HS-5 (cell line): Measurements from ENCODE around the gene FAT3.

Experiments used
- DNase-seq: peaks from one replicate; pipeline ENCODE4 v3.0.0-alpha.2; 2012; ENCODE audit warnings: low read depth

The FAT3 gene

DNA sequence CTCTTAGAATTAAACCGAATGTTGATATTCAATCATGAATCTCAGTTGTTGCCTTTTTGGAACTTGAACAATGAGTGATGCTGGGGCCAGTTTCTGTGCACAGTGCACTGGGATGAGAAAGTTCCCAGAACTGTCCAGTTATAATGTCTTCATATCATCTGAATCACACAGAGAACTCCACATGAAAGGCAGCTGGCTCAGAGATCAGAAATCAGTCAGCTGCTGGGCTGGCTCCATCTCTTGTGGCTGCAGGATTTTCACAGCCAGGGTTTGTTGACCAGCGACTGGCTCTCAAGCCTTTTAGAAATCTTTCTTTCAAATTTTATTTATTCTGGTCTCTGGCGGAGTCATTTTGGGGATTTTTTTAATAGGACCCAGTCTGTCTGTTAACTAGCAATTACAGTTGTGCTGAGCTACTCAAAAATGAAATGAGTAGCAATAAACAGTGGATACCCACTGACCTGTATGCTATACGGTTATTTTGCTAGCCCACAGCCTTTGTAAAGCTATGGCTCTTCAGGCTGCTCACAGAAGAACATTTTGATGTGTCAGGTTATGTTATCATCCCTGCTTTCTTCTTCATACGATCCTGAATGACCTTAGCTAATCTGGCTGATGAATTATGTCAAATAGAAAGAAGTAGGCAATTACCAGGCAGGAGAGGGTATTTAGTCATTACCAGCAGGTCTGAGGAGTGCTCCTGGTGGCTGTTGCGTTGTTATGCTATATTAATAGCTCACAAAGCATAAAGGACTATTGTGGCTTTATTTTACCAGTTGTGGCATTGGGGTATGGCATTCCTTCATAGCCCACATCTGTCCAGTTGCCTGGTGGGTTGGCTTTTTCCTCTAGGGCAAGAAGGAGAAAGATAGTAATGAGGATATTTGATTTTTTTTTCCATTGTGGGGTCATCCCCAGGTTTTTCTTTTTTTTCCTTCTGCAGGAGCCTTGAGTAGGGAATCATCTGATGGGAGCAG is 3.6 kb downstream of the FAT3 start:
- no peak for DNase-seq

DNA sequence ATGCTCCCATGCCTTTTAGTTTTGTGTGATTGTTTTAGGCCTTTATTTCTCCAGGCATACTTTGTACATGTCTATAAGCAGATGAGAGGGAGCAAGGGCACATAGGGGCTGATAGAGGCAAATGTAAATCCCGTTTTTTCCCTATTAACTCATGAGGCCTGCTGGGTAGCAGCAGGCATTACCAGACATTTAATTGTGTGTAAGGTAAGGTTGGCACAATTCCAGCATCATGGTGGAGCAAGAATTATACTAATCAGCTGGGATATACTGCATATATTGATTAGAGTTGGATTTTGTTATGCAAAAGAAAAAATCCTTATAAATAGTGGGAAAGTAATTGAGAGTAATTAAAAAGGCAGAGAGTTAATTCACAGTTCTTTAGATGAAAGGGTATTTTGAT is 12.2 kb downstream of the FAT3 start:
- no peak for DNase-seq

DNA sequence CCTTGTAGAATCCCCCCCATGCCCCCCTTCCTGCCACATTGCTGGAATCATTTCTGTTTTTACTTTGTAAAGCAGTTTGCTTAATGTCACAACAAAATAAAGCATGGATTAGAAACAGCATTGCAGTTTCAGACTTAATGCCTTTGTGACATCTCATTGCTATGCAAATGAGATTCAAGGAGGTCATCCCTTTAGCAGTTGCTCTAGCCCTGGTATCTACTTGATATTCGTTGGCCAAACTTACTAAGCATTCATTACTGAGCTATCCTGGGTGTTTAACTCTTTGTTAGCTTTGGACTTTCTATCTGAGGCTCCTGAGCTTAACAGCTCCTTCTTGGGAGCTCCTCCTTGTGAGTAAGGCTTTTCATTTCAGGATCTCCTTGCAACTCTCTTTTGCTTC is 16.3 kb downstream of the FAT3 start:
- DNase-seq = no peak

DNA sequence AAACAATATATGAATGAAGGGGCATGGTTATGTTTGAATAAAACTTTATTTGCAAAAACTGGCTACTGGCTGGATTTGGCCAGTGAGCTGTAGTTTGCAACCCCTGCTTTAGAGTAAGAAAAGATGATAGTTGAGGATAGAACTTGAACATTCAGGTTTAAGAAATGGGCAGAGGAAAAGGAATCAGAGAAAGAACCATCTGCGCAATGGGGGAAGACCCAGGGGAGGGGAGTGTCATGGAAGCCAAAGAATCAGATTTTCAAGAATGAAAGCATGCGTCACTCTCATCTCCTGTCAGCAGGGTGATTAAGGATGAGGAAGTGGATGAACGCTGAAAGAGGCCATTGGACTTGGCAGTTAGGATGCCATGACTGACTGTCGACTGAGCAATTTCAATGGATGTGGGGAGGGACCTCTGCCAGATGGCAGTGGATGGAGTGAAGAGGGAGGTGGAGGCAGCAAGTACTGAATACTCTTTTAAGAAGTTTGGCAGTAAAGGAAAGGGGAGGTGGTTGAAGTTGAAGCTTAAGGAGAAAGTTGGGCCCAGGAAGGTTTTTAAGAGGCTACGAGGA is 21.2 kb downstream of the FAT3 start:
- no peak for DNase-seq

DNA sequence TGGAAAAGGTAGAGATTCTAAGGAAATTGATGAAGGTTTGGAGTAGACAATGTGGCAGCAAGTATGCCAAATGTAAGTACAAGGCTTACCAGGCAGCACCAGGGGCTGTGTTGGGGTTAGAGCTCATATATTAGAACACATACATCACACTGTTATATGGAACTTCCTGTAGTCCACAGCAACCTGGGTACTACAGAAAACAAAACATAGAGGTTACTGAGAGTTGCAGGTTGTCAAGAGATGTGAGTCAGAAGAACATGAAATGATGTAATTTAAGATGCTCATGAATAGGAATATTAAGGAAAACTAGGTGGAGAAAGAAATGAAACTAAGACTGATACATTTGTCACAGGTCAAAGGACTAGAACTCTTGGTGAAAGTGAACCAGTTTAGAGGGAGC is 22.0 kb downstream of the FAT3 start:
- DNase-seq = no peak

DNA sequence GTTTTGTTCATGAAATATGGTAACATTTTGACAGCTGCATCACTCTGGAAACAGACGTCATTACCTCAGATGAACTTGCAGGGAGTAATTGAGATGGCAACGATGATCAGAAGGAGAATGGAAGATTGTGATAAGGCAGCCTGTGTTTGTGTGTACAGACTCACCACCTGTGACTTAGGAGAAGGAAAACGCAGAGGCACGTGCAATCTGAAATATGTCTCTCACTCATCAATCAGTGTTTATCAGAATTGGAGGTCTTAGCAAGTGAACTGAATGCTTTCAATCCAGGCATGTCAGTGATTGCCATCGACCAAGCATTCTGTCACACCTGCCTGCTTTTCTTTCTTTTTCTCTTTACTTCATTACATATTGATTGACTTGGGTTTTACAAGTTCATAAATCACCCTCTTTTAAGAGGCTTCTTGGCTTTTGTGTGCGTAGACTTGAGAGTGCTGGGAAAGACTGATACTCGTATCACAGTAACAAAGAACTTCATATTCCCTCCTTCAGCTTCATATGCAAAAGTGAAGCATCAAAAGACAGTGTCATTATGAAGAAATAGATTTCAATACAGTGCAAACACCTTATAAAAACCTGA is 24.6 kb downstream of the FAT3 start:
- no peak for DNase-seq

DNA sequence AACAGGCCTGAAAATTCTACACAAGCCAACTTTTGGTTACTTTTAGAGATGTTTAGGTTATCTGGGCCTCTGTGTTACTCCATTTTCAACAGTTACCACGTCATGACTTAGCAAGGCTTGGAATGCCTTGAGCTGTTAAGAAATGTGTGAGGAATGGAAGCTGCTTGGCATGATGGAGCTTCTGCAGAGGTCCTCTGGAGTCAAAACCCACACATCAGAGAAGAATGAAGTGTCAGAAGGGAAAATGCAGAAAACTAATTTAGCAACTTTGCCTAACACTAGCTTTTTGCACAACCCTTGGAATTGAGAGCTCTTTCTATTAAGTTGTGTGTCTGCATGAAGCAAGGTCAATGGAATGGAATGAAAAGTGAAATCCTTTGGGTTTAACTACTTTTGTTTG is 27.4 kb downstream of the FAT3 start:
- no peak for DNase-seq

DNA sequence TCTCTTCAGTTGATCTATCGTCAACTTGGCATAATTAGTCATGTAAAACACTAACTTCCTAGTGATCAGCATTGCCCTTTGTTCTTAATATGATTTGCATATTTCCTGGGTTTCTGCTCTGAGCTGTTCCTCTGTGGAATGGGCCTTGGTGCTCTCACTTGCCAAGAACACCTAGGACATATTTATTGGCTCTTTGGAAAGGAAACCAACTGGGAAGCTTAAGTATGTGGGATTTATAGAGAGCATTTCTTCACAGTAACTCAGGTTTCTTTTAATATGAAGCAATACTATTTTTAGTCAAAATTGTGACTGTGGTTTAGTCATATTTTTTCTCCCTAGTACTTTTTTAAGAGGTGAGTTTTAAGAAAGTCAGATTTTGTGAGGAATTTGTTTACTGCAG is 28.8 kb downstream of the FAT3 start:
- DNase-seq = no peak

DNA sequence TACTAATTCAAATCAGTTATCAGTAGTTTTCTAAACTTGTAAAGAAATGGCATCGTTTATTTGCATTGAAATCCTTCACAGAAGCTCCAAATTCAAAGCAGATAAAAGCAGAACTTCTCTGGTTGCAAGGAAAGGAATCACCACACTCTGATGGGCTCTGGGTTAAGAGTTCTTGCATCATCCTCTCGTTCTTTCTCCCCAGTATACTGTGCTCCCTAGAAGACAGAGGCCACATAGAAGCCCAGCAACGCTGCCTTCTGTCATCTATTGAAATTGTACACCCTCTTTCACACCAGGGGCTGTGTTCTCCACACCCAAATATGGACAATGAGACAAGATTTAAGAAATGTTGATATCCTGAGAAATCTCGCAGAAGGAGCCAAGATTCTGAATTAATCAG is 29.3 kb downstream of the FAT3 start:
- DNase-seq = no peak

DNA sequence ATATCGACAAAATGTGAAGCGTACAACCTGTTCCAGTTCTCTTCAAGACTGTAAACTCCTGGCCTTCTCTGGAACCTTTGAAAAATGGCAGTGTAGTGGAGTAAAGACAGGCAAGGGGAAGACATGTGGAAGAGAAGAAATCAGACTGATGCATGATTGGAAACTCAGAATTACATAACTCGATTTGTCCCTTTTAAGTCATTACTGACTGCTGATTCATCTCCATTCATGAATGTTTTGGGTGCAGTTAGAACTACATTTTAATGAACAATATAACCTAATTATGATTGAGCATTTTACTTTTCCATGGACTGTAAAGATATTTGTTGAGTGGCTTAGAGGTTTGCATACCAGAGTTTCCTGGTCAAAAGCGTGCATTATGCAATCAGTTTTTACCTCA is 32.9 kb downstream of the FAT3 start:
- no peak for DNase-seq

DNA sequence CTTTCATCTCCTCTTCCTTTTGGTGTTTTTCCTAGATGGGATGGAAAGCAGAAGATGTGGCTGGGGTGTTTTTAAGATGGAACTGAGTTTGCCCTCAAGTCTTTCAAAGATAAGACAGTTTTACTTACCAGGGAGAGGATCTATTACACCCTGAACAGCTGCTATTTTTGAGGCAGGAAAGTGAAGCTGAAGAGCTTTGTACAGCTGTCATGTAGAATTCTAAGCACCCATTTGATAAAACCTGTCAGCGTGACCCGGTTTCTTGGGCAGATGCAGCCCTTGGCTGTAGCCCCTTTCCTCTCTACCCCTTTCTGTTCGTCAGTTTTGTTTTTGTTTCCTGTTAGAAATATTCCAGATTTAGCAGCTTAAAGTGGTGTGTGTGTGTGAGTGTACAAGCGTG is 35.2 kb downstream of the FAT3 start:
- DNase-seq = no peak

DNA sequence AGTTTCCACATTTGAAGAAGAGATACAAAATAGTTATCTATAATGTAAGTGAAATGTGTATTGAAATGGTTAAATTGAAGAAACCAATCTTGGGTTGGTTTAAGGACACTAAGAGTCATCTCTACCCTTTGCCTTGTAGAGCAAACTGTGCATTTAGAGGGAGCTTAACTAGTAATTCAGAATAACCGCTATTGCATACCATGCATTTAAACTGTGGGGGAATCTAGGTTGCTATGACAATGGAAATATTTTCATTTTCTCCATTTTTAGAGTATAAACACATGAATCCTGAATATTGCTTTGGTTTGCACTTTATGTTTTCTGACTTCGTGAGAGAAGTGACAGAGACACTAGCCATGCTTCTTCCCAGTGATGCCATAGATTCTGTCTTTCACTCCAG is 39.7 kb downstream of the FAT3 start:
- no peak for DNase-seq

DNA sequence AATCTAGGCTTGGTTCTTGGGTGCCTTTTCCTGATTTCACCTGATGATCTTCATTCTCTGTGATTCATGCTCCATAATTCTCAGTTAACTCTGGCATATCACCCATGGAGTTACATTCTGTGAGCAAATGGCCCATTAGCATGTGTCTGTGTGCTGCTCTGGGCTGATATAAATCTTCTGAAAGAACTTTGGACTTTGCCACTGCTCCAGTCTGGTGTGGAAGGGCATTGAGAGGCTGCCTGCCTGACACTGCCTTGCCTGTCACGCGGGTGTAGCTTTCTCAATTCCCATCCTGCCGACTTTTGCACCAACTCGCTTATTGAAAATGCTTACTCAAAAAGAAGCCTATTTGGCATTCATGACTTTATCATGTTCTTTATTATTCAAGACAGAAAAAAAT is 42.2 kb downstream of the FAT3 start:
- DNase-seq = no peak

DNA sequence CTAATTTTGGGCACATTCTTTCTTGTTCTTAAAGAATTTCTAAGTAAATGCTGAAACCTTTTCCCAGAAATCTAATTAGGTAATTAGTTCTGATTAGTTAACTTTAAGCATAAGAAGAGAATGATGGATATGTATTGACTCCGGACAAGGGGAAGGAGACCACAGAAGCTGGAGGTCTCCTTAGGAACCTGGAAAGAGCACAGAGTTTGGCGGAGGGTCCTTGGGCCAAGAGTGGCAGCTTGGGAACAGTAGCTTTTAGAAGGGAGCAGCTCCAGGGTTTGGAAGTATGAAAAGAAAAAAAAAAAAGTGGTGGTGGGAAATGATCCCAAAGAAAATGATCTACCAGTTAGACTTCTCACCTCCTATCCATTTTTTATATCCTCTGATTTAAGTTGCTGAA is 42.7 kb downstream of the FAT3 start:
- no peak for DNase-seq

DNA sequence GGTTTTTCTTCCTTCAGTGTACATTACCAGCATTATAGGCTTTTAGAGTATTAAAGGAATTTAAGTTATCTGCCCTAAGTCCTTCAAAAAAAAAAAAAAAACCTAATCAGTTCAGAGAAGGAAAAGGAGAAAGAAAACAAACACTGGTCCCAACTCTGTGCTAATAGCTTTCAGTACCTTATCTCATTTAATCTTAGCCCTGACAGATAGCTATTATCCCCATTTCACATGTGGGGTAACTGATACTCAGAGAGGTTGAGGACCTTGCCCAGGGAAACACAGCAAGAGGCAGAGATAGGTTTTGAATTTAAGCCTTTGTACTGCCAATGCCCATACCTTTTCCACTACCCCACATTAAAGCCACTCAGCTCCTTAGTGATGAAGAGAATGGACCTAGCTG is 43.4 kb downstream of the FAT3 start:
- no peak for DNase-seq

DNA sequence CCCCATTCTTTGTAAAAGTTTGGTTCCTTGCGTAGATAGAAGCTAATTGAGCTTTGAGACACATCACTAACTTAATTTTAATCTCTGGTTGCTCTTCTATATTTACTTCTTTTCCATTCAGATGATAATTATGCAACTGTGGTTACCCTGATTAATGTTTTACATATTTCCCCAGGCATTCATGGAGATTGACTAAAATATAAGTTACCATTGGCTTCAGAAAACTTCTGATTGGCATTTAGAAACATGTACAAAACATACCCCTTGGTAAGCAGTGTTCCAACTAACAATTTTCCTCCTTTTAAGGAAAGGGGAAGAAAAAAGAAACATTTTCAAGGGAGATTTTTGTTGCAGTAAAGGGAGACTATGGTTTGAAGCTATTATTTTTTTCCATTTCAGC is 43.9 kb downstream of the FAT3 start:
- peak; percentile 11 for DNase-seq

DNA sequence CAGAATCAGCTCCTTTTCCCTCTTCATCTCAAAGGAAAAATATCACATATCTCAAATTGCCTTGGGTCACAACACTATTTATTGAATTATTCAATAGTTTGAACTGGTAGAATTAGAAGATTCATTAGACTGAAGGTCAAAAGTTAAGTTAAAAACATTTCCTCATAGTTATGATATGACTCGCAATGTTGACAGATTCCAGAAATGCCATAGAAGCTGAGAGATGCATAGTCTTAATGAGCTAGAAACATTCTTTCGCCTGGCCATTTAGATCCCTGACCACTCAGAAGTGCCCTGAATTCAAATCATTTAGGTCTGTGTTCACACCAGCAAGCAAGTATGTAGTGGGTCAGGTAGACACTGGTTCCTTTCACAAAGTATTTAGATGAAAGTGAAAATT is 44.4 kb downstream of the FAT3 start:
- peak; percentile 73 for DNase-seq

DNA sequence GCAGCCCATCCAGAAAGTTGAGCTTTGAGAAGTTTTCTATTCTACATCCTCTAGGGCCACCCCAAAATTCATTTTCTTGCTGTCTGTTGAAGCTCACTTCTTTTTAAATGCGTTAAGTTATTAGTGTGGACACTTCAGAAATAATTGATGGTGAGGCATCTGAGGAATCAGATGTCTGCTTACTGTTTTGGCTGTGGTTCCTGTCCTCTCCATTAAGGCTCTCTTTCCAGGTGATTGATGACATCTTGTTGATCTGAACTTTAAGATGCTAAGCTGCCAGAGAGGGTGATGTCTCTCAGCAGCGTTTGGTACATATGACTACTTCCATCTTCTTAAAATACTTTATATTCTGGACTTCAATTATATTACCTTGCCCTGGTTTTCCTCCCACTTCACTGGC is 45.2 kb downstream of the FAT3 start:
- DNase-seq = no peak

DNA sequence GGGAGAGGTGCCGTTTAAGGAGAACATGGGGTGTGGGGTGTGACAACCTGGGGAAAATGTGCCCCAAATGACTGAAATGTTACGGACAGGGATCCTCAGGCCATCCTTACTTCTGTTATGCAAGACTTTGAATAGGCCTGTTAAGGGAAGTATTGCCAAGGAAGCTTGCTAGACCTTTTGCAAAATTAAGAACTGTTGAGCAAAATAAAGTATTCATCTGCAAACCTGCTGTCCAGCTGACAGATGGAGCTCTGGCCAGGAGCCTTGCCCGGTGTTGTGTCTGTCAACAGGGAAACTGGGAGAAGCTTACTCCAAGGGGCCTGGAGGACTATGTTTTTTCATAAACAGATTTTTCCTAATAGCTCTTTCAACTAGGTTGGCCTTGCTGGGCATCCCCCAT is 48.0 kb downstream of the FAT3 start:
- no peak for DNase-seq
